GM12878 (cell line): ENCODE results near the gene PGK1. TPM values are rescaled to one million over a fixed set of nuclear protein-coding genes. Genes with fewer than 3 reads are reported as not detected.
A peak's percentile ranks its signal among the peaks of the same experiment; 100 is the strongest.

Experiments used
- ATAC-seq: fragments of 200-7000 bp; cut with Tn5 transposase; 3 replicates; pipeline ENCODE4 v1.9.1; 2020; ENCODE audit warnings: mild to moderate bottlenecking, moderate library complexity
- BruUV-seq: library from RNA; stranded (reverse); fragments of 400-500 nt; replicated peaks from 2 replicates; lab custom pipeline; 2021; lab: Mats Ljungman, UMichigan
- CTCF ChIA-PET: fragments of 300-600 bp; sonication (Branson Sonifier 250); formaldehyde crosslinking; extraction: SDS; loops from one replicate; lab custom pipeline; 2021; ENCODE audit warnings: inconsistent platforms; lab: Yijun Ruan, JAX
- POLR2A ChIA-PET: fragments of 350-600 bp; formaldehyde crosslinking; extraction: SDS; loops from one replicate; lab custom pipeline; 2021; ENCODE audit warnings: inconsistent platforms; lab: Charles Lee
- RAD21 ChIA-PET: fragments of 300-600 bp; sonication (Branson Sonifier 250); formaldehyde crosslinking; loops from one replicate; lab custom pipeline; 2023; ENCODE audit warnings: antibody characterized with exemption; ENCODE audit not compliant: unreplicated experiment; lab: Charles Lee
- SMC1A ChIA-PET: fragments of 300-600 bp; sonication (Branson Sonifier 250); formaldehyde crosslinking; loops from one replicate; lab custom pipeline; 2023; ENCODE audit not compliant: unreplicated experiment, uncharacterized antibody; lab: Charles Lee
- DNase-seq: peaks from one replicate; pipeline ENCODE4 v3.0.0-alpha.2; 2011; ENCODE audit warnings: low read depth, low spot score
- FAIRE-seq: peaks from 3 replicates; lab custom pipeline; 2011; peaks lifted over from hg19 to GRCh38; lab: Jason Lieb, UNC
- H2AFZ ChIP-seq: 2 replicates; pipeline ENCODE4 v1.6.0; 2011; ENCODE audit warnings: low read depth, low read length, control low read depth; ENCODE audit not compliant: control insufficient read depth
- H3K27ac ChIP-seq: 2 replicates; pipeline ENCODE4 v1.5.1; 2011; ENCODE audit warnings: control low read depth; ENCODE audit not compliant: control insufficient read depth, insufficient read depth
- H3K27me3 ChIP-seq, 2 experiments: replicated peaks in 1 of 2; 2 replicates each; pipeline versions ENCODE4 v1.6.0 to v1.6.1; 2011; ENCODE audit warnings: low read length in 1 of 2; ENCODE audit not compliant: control insufficient read depth in 2 of 2, insufficient read depth in 2 of 2
- H3K36me3 ChIP-seq, 2 experiments: 2 replicates each; pipeline ENCODE4 v1.5.1; 2011; ENCODE audit warnings: low read length in 1 of 2; ENCODE audit not compliant: control insufficient read depth in 2 of 2, insufficient read depth in 2 of 2
- H3K4me1 ChIP-seq: 2 replicates; pipeline ENCODE4 v1.6.1; 2011; ENCODE audit warnings: mild to moderate bottlenecking, low read length, moderate library complexity, mixed read lengths; ENCODE audit not compliant: control insufficient read depth, insufficient read depth
- H3K4me2 ChIP-seq: 2 replicates; pipeline ENCODE4 v1.6.0; 2011; ENCODE audit warnings: control low read depth; ENCODE audit not compliant: control insufficient read depth, insufficient read depth
- H3K4me3 ChIP-seq: fragments of 200-600 bp; sonication (generic); 2 replicates; pipeline ENCODE4 v1.5.1; 2016
- H3K79me2 ChIP-seq: 2 replicates; pipeline ENCODE4 v1.6.0; 2011; ENCODE audit warnings: low read length; ENCODE audit not compliant: control insufficient read depth, insufficient read depth
- H3K9ac ChIP-seq: 2 replicates; pipeline ENCODE4 v1.8.0; 2011; ENCODE audit warnings: low read length, control low read depth, mixed read lengths; ENCODE audit not compliant: control insufficient read depth, insufficient read depth
- H3K9me3 ChIP-seq: replicated peaks from 3 replicates; pipeline ENCODE4 v1.5.1; 2011; ENCODE audit warnings: mild to moderate bottlenecking, low read length; ENCODE audit not compliant: control insufficient read depth, insufficient read depth
- H4K20me1 ChIP-seq: 2 replicates; pipeline ENCODE4 v1.6.0; 2011; ENCODE audit not compliant: control insufficient read depth, insufficient read depth
- CEBPB ChIP-seq, 2 experiments: fragments of 150-350 bp in 1 of 2; IDR thresholded peaks; 2 replicates each; pipeline ENCODE4 v1.6.1; 2012 to 2014; ENCODE audit warnings: low read depth in 2 of 2, low read length in 2 of 2, borderline replicate concordance in 1 of 2, inconsistent platforms in 1 of 2
- CTCF ChIP-seq, 3 experiments: IDR thresholded peaks in 2 of 3; conservative IDR thresholded peaks in 1 of 3; 2 replicates each; pipeline ENCODE4 v1.5.1; 2011; ENCODE audit warnings: low read depth in 3 of 3, low read length in 3 of 3, mild to moderate bottlenecking in 3 of 3, control low read depth in 2 of 3, moderate library complexity in 2 of 3, inconsistent platforms in 1 of 3, mixed read lengths in 1 of 3; ENCODE audit not compliant: control insufficient read depth in 2 of 3, insufficient read depth in 1 of 3; ENCODE audit errors: extremely low read depth in 1 of 3
- E2F8 ChIP-seq: fragments of 450-650 bp; IDR thresholded peaks from 2 replicates; pipeline ENCODE4 v1.6.1; 2018; ENCODE audit warnings: mild to moderate bottlenecking, low read depth, moderate library complexity; ENCODE audit not compliant: partially characterized antibody
- IKZF2 ChIP-seq, 2 experiments: fragments of 450-650 bp; IDR thresholded peaks; 2 replicates each; pipeline ENCODE4 v1.6.1; 2017; ENCODE audit warnings: mild to moderate bottlenecking in 2 of 2, moderate library complexity in 2 of 2
- LARP7 ChIP-seq: fragments of 450-650 bp; IDR thresholded peaks from 2 replicates; pipeline ENCODE4 v1.6.1; 2017; ENCODE audit warnings: mild to moderate bottlenecking
- MXI1 ChIP-seq: fragments of 150-350 bp; IDR thresholded peaks from 2 replicates; pipeline ENCODE4 v1.6.1; 2011; ENCODE audit warnings: low read depth, mild to moderate bottlenecking, inconsistent platforms, low read length, improper control_type of control experiment
- NFYA ChIP-seq: IDR thresholded peaks from 2 replicates; pipeline ENCODE4 v1.6.1; 2011; ENCODE audit warnings: low read depth, mild to moderate bottlenecking, low read length, improper control_type of control experiment, borderline replicate concordance
- RELB ChIP-seq: fragments of 450-650 bp; IDR thresholded peaks from 2 replicates; pipeline ENCODE4 v1.6.1; 2017; ENCODE audit warnings: low read depth, mild to moderate bottlenecking, moderate library complexity
- REST ChIP-seq: IDR thresholded peaks from 2 replicates; pipeline ENCODE4 v1.6.1; 2012; ENCODE audit warnings: mild to moderate bottlenecking, low read depth, low read length
- RUNX3 ChIP-seq: IDR thresholded peaks from 2 replicates; pipeline ENCODE4 v1.6.1; 2012; ENCODE audit warnings: low read length, inconsistent platforms
- SP1 ChIP-seq: IDR thresholded peaks from one replicate; pipeline ENCODE4 v1.6.1; 2011; ENCODE audit warnings: low read depth, low read length
- SREBF2 ChIP-seq: IDR thresholded peaks from 2 replicates; pipeline ENCODE4 v1.6.1; 2012; ENCODE audit warnings: mild to moderate bottlenecking, low read length
- ZNF384 ChIP-seq: IDR thresholded peaks from 2 replicates; pipeline ENCODE4 v1.6.1; 2012; ENCODE audit warnings: low read depth, mild to moderate bottlenecking, low read length, improper control_type of control experiment, borderline replicate concordance
- WGBS: methylation state at CpG from one replicate; pipeline ENCODE4 v1.1.6; 2016; ENCODE audit warnings: low lambda C conversion rate; ENCODE audit not compliant: insufficient replicate concordance, insufficient coverage; ENCODE audit errors: missing lambda C conversion rate; 5-methylcytosine and 5-hydroxymethylcytosine counted together
- in situ Hi-C: fragments of 300-500 bp; cut with MboI; formaldehyde crosslinking; loops from 9 replicates; pipeline ENCODE4 v1.14.3; 2018; ENCODE audit warnings: mixed read lengths
- intact Hi-C: fragments of 100-400 bp; cut with micrococcal nuclease; formaldehyde crosslinking; loops from one replicate; pipeline ENCODE4 v1.14.2; 2022; ENCODE audit not compliant: unreplicated experiment
- polyA plus RNA-seq, 11 experiments: library from polyadenylated mRNA; depleted of rRNA in 4 of 11; unstranded in 6 of 11; stranded (reverse) in 5 of 11; fragments of >200 nt; fragmentation: Nextera tagmentation in 4 of 11; fragmentation: Illumina TruSeq in 1 of 11; extraction: Ambion mirVana in 4 of 11; extraction: Trizol in 1 of 11; gene quantifications; 1 replicate in 1 of 11; 2 replicates in 10 of 11; pipeline versions ENCODE4 v1.2.1 to v1.2.3, GENCODE V29; 2011 to 2016; ENCODE audit warnings: inconsistent platforms in 2 of 11, missing spikeins in 2 of 11, low read depth in 1 of 11
- total RNA-seq, 4 experiments: library from RNA; depleted of rRNA in 3 of 4; stranded (reverse); fragments of >200 nt in 3 of 4; fragmentation: Illumina TruSeq in 1 of 4; extraction: Trizol in 1 of 4; gene quantifications; 2 replicates each; pipeline versions ENCODE4 v1.2.1 to v1.2.3, GENCODE V29; 2013 to 2021

Gene PGK1
- total and polyA plus RNA-seq, 10 of the 15 experiments (the other 5 are each of a cell fraction or from before 2014, with no cell fraction given), result 370 to 1,825 (median 629) TPM

GRCh38 chrX:78111140-78111931 lies 7.3 kb downstream of the PGK1 start:
- H4K20me1 ChIP-seq, result peaks cover 3% of the 10 kb centered on the region; the same call in 1 of the 2 replicates
- WGBS, result 57% methylated on average over 10 of the region's 10 CpGs
- TF ChIP-seq E2F8, result no peak
- TF ChIP-seq REST, result no peak
- no peak for TF ChIP-seq CEBPB (IDR thresholded peaks at IDR 0.05; ENCODE audit: borderline replicate concordance in 1 of 2, low read depth in 2 of 2, low read length in 2 of 2)
- no peak for TF ChIP-seq RELB
- no peak for TF ChIP-seq RUNX3
- no peak for TF ChIP-seq NFYA
- TF ChIP-seq LARP7, result no peak
- TF ChIP-seq CTCF (IDR thresholded peaks at IDR 0.05 in 2 of 3, conservative IDR thresholded peaks at IDR 0.05 in 1 of 3; ENCODE audit: control insufficient read depth in 2 of 3, extremely low read depth in 1 of 3, insufficient read depth in 1 of 3, low read depth in 3 of 3, low read length in 3 of 3), result no peak
- TF ChIP-seq SREBF2, result no peak
- no peak for TF ChIP-seq MXI1
- no peak for TF ChIP-seq ZNF384
- no peak for TF ChIP-seq SP1
- no peak for TF ChIP-seq IKZF2 (IDR thresholded peaks at IDR 0.05)

More at GRCh38 chrX:78111140-78111931, 7.3 kb downstream of the PGK1 start:
- Histone ChIP-seq H3K4me3 (0 out of 2 replicates have a peak overlapping the region, but pooled peaks have one; percentile 10), H3K27ac (no peak overlapping the region), H3K4me2 (no peak overlapping the region), H3K27me3 (no peaks in the 10 kb centered on the region), H3K79me2 (peaks cover 91% of the 10 kb centered on the region), H2AFZ (no peak overlapping the region), H3K4me1 (no peaks in the 10 kb centered on the region), H3K9me3 (no peaks in the 10 kb centered on the region), H3K9ac (no peak overlapping the region), H3K36me3 (peaks cover 2 to 29% of the 10 kb centered on the region in 2 experiments)
- ChIA-PET SMC1A (no interaction called here), RAD21 (no interaction called here), POLR2A (interaction anchor here (0.7 kb wide), 1 partner anchor 13 kb away, joined by 3 read pairs; no protein-coding TSS in a partner anchor), CTCF (no interaction called here)
- intact Hi-C loops, result no loop called here
- ATAC-seq (no peak), FAIRE-seq (no peak), DNase-seq (no peak)
- in situ Hi-C loops, result no loop called here
- no TSS peak for BruUV-seq
